Measurements from ENCODE around the gene WNT8A.
"Not testable (repeated sequence)": the region's sequence is repeated elsewhere in the genome, so short reads cannot be mapped to it uniquely, and the experiment has no call there.

The WNT8A gene

GRCh38 chr5:138068742-138069600 lies 14.9 kb upstream of the WNT8A start:
- no peak overlapping the region for H3K4me3 Mint-ChIP-seq
- H3K36me3 Mint-ChIP-seq, result no peaks in the 10 kb centered on the region
- no peaks in the 10 kb centered on the region for H3K27me3 Mint-ChIP-seq
- no peaks in the 10 kb centered on the region for H3K9me3 Mint-ChIP-seq (ENCODE audit: low read depth)
- H3K27ac Mint-ChIP-seq, result no peak overlapping the region
- peaks cover 1% of the 10 kb centered on the region for H3K4me1 Mint-ChIP-seq (ENCODE audit: low read depth)

GRCh38 chr5:138070026-138070425 lies 13.8 kb upstream of the WNT8A start:
- not testable (repeated sequence) for H3K36me3 Mint-ChIP-seq

GRCh38 chr5:138077064-138077696 lies 6.7 kb upstream of the WNT8A start:
- Mint-ChIP-seq H3K4me1 (ENCODE audit: low read depth) (peaks cover 8% of the 10 kb centered on the region), H3K27ac (no peak overlapping the region), H3K36me3 (no peaks in the 10 kb centered on the region), H3K4me3 (no peak overlapping the region), H3K27me3 (peaks cover 2% of the 10 kb centered on the region), H3K9me3 (ENCODE audit: low read depth) (no peaks in the 10 kb centered on the region)

More at GRCh38 chr5:138070026-138070425, 13.8 kb upstream of the WNT8A start:
- not testable (repeated sequence) for H3K4me1 Mint-ChIP-seq (ENCODE audit: low read depth); H3K4me3 Mint-ChIP-seq; H3K27ac Mint-ChIP-seq; H3K9me3 Mint-ChIP-seq (ENCODE audit: low read depth); H3K27me3 Mint-ChIP-seq

- Mint-ChIP-seq H3K27me3 (peaks cover 2% of the 10 kb centered on the region), H3K36me3 (no peaks in the 10 kb centered on the region), H3K9me3 (ENCODE audit: low read depth) (no peaks in the 10 kb centered on the region), H3K27ac (no peak overlapping the region), H3K4me1 (ENCODE audit: low read depth) (peaks cover 8% of the 10 kb centered on the region), H3K4me3 (no peak overlapping the region)
Measured at GRCh38 chr5:138078006-138078643, 5.7 kb upstream of the WNT8A start.

- Mint-ChIP-seq H3K36me3 (no peaks in the 10 kb centered on the region), H3K27ac (peak overlapping the region; percentile 28), H3K9me3 (ENCODE audit: low read depth) (no peaks in the 10 kb centered on the region)
Measured at GRCh38 chr5:138082033-138082432, 1.8 kb upstream of the WNT8A start.

GRCh38 chr5:138091685-138092084 lies 7.9 kb downstream of the WNT8A start:
- Mint-ChIP-seq H3K4me3 (no peak overlapping the region), H3K27me3 (no peaks in the 10 kb centered on the region), H3K27ac (no peak overlapping the region), H3K9me3 (ENCODE audit: low read depth) (no peaks in the 10 kb centered on the region), H3K36me3 (no peaks in the 10 kb centered on the region), H3K4me1 (ENCODE audit: low read depth) (peaks cover 39% of the 10 kb centered on the region)

More at GRCh38 chr5:138082033-138082432, 1.8 kb upstream of the WNT8A start:
- peaks cover 8% of the 10 kb centered on the region for H3K4me1 Mint-ChIP-seq (ENCODE audit: low read depth)
- H3K27me3 Mint-ChIP-seq, result no peaks in the 10 kb centered on the region
- H3K4me3 Mint-ChIP-seq, result no peak overlapping the region

GRCh38 chr5:138092301-138092700 lies 8.5 kb downstream of the WNT8A start:
- H3K9me3 Mint-ChIP-seq (ENCODE audit: low read depth), result no peaks in the 10 kb centered on the region
- no peak overlapping the region for H3K4me3 Mint-ChIP-seq
- H3K4me1 Mint-ChIP-seq (ENCODE audit: low read depth), result peaks cover 41% of the 10 kb centered on the region
- H3K27me3 Mint-ChIP-seq, result peaks cover 1% of the 10 kb centered on the region
- no peak overlapping the region for H3K27ac Mint-ChIP-seq
- no peaks in the 10 kb centered on the region for H3K36me3 Mint-ChIP-seq

- no peaks in the 10 kb centered on the region for H3K9me3 Mint-ChIP-seq (ENCODE audit: low read depth)
- H3K27me3 Mint-ChIP-seq, result peaks cover 1% of the 10 kb centered on the region
- no peak overlapping the region for H3K27ac Mint-ChIP-seq
- no peak overlapping the region for H3K4me3 Mint-ChIP-seq
- peaks cover 41% of the 10 kb centered on the region for H3K4me1 Mint-ChIP-seq (ENCODE audit: low read depth)
- H3K36me3 Mint-ChIP-seq, result no peaks in the 10 kb centered on the region
Measured at GRCh38 chr5:138093036-138093435, 9.2 kb downstream of the WNT8A start.

GRCh38 chr5:138095100-138095907 lies 11.5 kb downstream of the WNT8A start:
- Mint-ChIP-seq H3K4me3 (no peak overlapping the region), H3K36me3 (no peaks in the 10 kb centered on the region), H3K27ac (no peak overlapping the region), H3K4me1 (ENCODE audit: low read depth) (peaks cover 41% of the 10 kb centered on the region), H3K27me3 (peaks cover 8% of the 10 kb centered on the region), H3K9me3 (ENCODE audit: low read depth) (no peaks in the 10 kb centered on the region)

GRCh38 chr5:138096363-138096762 lies 12.5 kb downstream of the WNT8A start:
- H3K36me3 Mint-ChIP-seq, result no peaks in the 10 kb centered on the region
- H3K27me3 Mint-ChIP-seq, result peaks cover 10% of the 10 kb centered on the region
- no peak overlapping the region for H3K4me3 Mint-ChIP-seq
- no peak overlapping the region for H3K27ac Mint-ChIP-seq
- no peaks in the 10 kb centered on the region for H3K9me3 Mint-ChIP-seq (ENCODE audit: low read depth)
- peaks cover 41% of the 10 kb centered on the region for H3K4me1 Mint-ChIP-seq (ENCODE audit: low read depth)

- H3K27me3 Mint-ChIP-seq, result peaks cover 10% of the 10 kb centered on the region
- peaks cover 39% of the 10 kb centered on the region for H3K4me1 Mint-ChIP-seq (ENCODE audit: low read depth)
- H3K27ac Mint-ChIP-seq, result no peak overlapping the region
- no peaks in the 10 kb centered on the region for H3K9me3 Mint-ChIP-seq (ENCODE audit: low read depth)
- H3K36me3 Mint-ChIP-seq, result no peaks in the 10 kb centered on the region
- H3K4me3 Mint-ChIP-seq, result no peak overlapping the region
Measured at GRCh38 chr5:138096997-138097828, 13.4 kb downstream of the WNT8A start.

GRCh38 chr5:138102454-138103318 lies 18.9 kb downstream of the WNT8A start:
- Mint-ChIP-seq H3K4me1 (ENCODE audit: low read depth) (no peaks in the 10 kb centered on the region), H3K27ac (no peak overlapping the region), H3K4me3 (no peak overlapping the region), H3K36me3 (no peaks in the 10 kb centered on the region), H3K27me3 (peaks cover 8% of the 10 kb centered on the region), H3K9me3 (ENCODE audit: low read depth) (no peaks in the 10 kb centered on the region)

GRCh38 chr5:138103319-138103637 lies 19.4 kb downstream of the WNT8A start:
- H3K27ac Mint-ChIP-seq, result no peak overlapping the region
- no peak overlapping the region for H3K4me3 Mint-ChIP-seq
- H3K4me1 Mint-ChIP-seq (ENCODE audit: low read depth), result no peaks in the 10 kb centered on the region
- peaks cover 8% of the 10 kb centered on the region for H3K27me3 Mint-ChIP-seq
- H3K9me3 Mint-ChIP-seq (ENCODE audit: low read depth), result no peaks in the 10 kb centered on the region
- H3K36me3 Mint-ChIP-seq, result no peaks in the 10 kb centered on the region
